WTC11 (cell line): Measurements from ENCODE around the gene KRT1.

Source experiments
- ETV6 ChIP-seq: sonication (generic); formaldehyde crosslinking; IDR thresholded peaks from 2 replicates; pipeline ENCODE4 v1.8.1; 2022; ENCODE audit warnings: mild to moderate bottlenecking, missing genetic modification reagents
- FOXJ3 ChIP-seq: sonication (generic); formaldehyde crosslinking; IDR thresholded peaks from 2 replicates; pipeline ENCODE4 v1.9.0; 2021; ENCODE audit warnings: missing genetic modification reagents, mild to moderate bottlenecking, borderline replicate concordance
- FOXK1 ChIP-seq: sonication (generic); formaldehyde crosslinking; IDR thresholded peaks from 2 replicates; pipeline ENCODE4 v1.8.0; 2022; ENCODE audit warnings: mild to moderate bottlenecking, moderate library complexity, missing genetic modification reagents
- GTF2I ChIP-seq: fragments of 250-450 bp; sonication (Bioruptor Pico); conservative IDR thresholded peaks from 2 replicates; pipeline ENCODE4 v1.4.0; 2021; ENCODE audit warnings: mild to moderate bottlenecking
- JUN ChIP-seq: sonication (generic); formaldehyde crosslinking; IDR thresholded peaks from 2 replicates; pipeline ENCODE4 v1.8.0; 2023; ENCODE audit warnings: mild to moderate bottlenecking, missing genetic modification reagents
- MXD4 ChIP-seq: fragments of 250-450 bp; sonication (Bioruptor Pico); IDR thresholded peaks from 2 replicates; pipeline ENCODE4 v1.8.0; 2021; ENCODE audit warnings: mild to moderate bottlenecking, moderate library complexity, borderline replicate concordance
- RELA ChIP-seq: sonication (generic); formaldehyde crosslinking; IDR thresholded peaks from 2 replicates; pipeline ENCODE4 v1.8.1; 2022; ENCODE audit warnings: missing genetic modification reagents, mild to moderate bottlenecking, borderline replicate concordance
- RORB ChIP-seq: fragments of 250-450 bp; sonication (Bioruptor Pico); IDR thresholded peaks from 2 replicates; pipeline ENCODE4 v1.9.0; 2021; ENCODE audit warnings: mild to moderate bottlenecking
- TEAD1 ChIP-seq: sonication (generic); formaldehyde crosslinking; IDR thresholded peaks from 2 replicates; pipeline ENCODE4 v1.8.0; 2022; ENCODE audit warnings: mild to moderate bottlenecking, missing genetic modification reagents
- ZNF121 ChIP-seq: sonication (generic); formaldehyde crosslinking; IDR thresholded peaks from 2 replicates; pipeline ENCODE4 v1.8.0; 2023; ENCODE audit warnings: missing genetic modification reagents
- TF ChIP-seq, protein P1 (sequence below): fragments of 200-600 bp; IDR thresholded peaks from 2 replicates; pipeline ENCODE4 v1.8.0; 2022; ENCODE audit warnings: antibody characterized with exemption
- TF ChIP-seq, protein P2 (sequence below): sonication (generic); formaldehyde crosslinking; IDR thresholded peaks from 2 replicates; pipeline ENCODE4 v1.8.0; 2022; ENCODE audit warnings: mild to moderate bottlenecking, missing genetic modification reagents
- TF ChIP-seq, protein P3 (sequence below): sonication (generic); formaldehyde crosslinking; IDR thresholded peaks from 2 replicates; pipeline ENCODE4 v1.8.0; 2022; ENCODE audit warnings: missing genetic modification reagents

DNA sequence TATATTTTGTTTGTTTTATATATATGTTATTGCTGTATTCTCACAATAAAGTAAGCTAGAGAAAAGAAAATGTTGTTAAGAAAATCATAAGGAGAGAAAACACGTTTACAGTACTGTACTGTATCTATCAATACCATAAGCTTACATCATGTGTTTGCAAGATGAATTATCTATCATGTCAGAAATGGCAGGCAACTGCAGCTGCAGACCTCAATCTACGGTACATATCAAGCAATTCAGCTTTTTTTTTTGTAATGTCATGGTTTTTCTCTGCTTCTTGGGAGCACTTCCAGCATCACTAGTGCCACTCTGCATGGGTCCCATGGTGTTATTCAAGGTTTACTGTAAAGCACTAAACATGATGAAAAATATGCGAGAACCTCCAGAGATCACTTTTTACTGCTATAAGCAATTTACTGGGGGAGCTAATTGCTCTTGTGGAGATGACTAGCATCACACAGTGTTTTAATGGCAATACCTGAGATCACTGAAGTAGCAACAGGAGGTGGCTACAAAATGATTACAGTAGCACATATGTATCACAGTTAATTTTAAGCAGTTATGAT, 19.2 kb downstream of the KRT1 start:
- TF ChIP-seq FOXK1 (CRISPR knock-in tag) (no peak), TEAD1 (CRISPR knock-in tag) (no peak), GTF2I (CRISPR knock-in tag) (no peak), JUN (no peak), ETV6 (CRISPR knock-in tag) (no peak), RELA (CRISPR knock-in tag) (no peak), ZNF121 (no peak), MXD4 (CRISPR knock-in tag) (no peak), FOXJ3 (no peak), RORB (no peak)
- TF ChIP-seq, protein P1, sequence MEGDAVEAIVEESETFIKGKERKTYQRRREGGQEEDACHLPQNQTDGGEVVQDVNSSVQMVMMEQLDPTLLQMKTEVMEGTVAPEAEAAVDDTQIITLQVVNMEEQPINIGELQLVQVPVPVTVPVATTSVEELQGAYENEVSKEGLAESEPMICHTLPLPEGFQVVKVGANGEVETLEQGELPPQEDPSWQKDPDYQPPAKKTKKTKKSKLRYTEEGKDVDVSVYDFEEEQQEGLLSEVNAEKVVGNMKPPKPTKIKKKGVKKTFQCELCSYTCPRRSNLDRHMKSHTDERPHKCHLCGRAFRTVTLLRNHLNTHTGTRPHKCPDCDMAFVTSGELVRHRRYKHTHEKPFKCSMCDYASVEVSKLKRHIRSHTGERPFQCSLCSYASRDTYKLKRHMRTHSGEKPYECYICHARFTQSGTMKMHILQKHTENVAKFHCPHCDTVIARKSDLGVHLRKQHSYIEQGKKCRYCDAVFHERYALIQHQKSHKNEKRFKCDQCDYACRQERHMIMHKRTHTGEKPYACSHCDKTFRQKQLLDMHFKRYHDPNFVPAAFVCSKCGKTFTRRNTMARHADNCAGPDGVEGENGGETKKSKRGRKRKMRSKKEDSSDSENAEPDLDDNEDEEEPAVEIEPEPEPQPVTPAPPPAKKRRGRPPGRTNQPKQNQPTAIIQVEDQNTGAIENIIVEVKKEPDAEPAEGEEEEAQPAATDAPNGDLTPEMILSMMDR = no peak
- TF ChIP-seq, protein P2, sequence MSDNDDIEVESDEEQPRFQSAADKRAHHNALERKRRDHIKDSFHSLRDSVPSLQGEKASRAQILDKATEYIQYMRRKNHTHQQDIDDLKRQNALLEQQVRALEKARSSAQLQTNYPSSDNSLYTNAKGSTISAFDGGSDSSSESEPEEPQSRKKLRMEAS (CRISPR knock-in tag) = no peak
- TF ChIP-seq, protein P3, sequence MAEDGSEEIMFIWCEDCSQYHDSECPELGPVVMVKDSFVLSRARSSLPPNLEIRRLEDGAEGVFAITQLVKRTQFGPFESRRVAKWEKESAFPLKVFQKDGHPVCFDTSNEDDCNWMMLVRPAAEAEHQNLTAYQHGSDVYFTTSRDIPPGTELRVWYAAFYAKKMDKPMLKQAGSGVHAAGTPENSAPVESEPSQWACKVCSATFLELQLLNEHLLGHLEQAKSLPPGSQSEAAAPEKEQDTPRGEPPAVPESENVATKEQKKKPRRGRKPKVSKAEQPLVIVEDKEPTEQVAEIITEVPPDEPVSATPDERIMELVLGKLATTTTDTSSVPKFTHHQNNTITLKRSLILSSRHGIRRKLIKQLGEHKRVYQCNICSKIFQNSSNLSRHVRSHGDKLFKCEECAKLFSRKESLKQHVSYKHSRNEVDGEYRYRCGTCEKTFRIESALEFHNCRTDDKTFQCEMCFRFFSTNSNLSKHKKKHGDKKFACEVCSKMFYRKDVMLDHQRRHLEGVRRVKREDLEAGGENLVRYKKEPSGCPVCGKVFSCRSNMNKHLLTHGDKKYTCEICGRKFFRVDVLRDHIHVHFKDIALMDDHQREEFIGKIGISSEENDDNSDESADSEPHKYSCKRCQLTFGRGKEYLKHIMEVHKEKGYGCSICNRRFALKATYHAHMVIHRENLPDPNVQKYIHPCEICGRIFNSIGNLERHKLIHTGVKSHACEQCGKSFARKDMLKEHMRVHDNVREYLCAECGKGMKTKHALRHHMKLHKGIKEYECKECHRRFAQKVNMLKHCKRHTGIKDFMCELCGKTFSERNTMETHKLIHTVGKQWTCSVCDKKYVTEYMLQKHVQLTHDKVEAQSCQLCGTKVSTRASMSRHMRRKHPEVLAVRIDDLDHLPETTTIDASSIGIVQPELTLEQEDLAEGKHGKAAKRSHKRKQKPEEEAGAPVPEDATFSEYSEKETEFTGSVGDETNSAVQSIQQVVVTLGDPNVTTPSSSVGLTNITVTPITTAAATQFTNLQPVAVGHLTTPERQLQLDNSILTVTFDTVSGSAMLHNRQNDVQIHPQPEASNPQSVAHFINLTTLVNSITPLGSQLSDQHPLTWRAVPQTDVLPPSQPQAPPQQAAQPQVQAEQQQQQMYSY (CRISPR knock-in tag) = no peak
